Calu3 (cell line): Measurements from ENCODE around the gene TOP2B. TPM values are rescaled to one million over a fixed set of nuclear protein-coding genes. Genes with fewer than 3 reads are reported as not detected.

Source experiments
- BruUV-seq: library from RNA; stranded (reverse); fragments of 400-500 nt; replicated peaks from 2 replicates; lab custom pipeline; 2021; lab: Mats Ljungman, UMichigan
- CTCF ChIA-PET: fragments of 300-600 bp; sonication (Branson Sonifier 250); formaldehyde crosslinking; loops from one replicate; lab custom pipeline; 2022; ENCODE audit warnings: antibody characterized with exemption; lab: Charles Lee
- DNase-seq: peaks from one replicate; pipeline ENCODE4 v3.0.0; 2022
- H3K27ac Mint-ChIP-seq: one replicate; pipeline ENCODE4 v1.8.0; 2022; ENCODE audit warnings: mixed read lengths; ENCODE audit not compliant: unreplicated experiment
- H3K27me3 Mint-ChIP-seq: one replicate; pipeline ENCODE4 v1.8.0; 2022; ENCODE audit warnings: mixed read lengths; ENCODE audit not compliant: unreplicated experiment
- H3K36me3 Mint-ChIP-seq: one replicate; pipeline ENCODE4 v1.8.0; 2022; ENCODE audit warnings: mild to moderate bottlenecking, moderate library complexity, mixed read lengths; ENCODE audit not compliant: insufficient read depth, unreplicated experiment
- H3K4me1 Mint-ChIP-seq: one replicate; pipeline ENCODE4 v1.8.0; 2022; ENCODE audit warnings: mild to moderate bottlenecking, low read depth, mixed read lengths; ENCODE audit not compliant: unreplicated experiment
- H3K4me3 Mint-ChIP-seq: one replicate; pipeline ENCODE4 v1.8.0; 2022; ENCODE audit warnings: mild to moderate bottlenecking, low read depth, moderate library complexity, mixed read lengths; ENCODE audit not compliant: unreplicated experiment
- H3K9me3 Mint-ChIP-seq: one replicate; pipeline ENCODE4 v1.8.0; 2022; ENCODE audit warnings: low read depth, mixed read lengths; ENCODE audit not compliant: unreplicated experiment
- intact Hi-C: fragments of 100-400 bp; cut with micrococcal nuclease; formaldehyde crosslinking; loops from one replicate; pipeline ENCODE4 v1.10.0; 2022; ENCODE audit not compliant: unreplicated experiment
- total RNA-seq: library from RNA; stranded (reverse); gene quantifications from 2 replicates; pipeline ENCODE4 v1.2.3, GENCODE V29; 2022
- TF ChIP-seq, protein P1 (sequence below): fragments of 200-600 bp; IDR thresholded peaks from one replicate; pipeline ENCODE4 v1.8.0; 2022; ENCODE audit warnings: antibody characterized with exemption; ENCODE audit not compliant: unreplicated experiment

TOP2B gene
- total RNA-seq, 1 experiment from 2014 or later = 117 TPM

DNA sequence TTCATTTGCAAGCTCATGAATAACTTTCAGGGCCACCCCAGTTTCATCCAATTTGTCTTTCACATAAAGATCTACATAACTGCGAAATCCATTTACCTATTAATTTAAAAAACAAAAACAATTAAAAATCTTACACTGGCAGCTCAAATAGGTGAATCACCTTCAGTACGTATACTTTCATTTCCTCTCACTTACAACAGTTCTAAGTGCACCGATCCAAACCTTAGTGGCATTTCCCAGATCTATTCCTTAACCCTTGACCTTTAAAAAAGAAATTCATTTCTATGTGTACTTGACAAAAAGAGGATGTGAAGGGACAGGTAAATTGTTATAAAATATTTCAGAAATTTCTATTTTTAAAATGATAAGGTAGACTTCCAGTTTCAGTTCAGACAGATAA, 30.8 kb downstream of the TOP2B start:
- intact Hi-C loops = no loop called here
- Mint-ChIP-seq H3K9me3 (no peaks in the 10 kb centered on the region), H3K4me1 (no peaks in the 10 kb centered on the region), H3K36me3 (peaks cover 20% of the 10 kb centered on the region), H3K4me3 (no peak overlapping the region), H3K27ac (no peak overlapping the region), H3K27me3 (no peaks in the 10 kb centered on the region)
- no TSS peak for BruUV-seq
- CTCF ChIA-PET = no interaction called here
- no peak for DNase-seq
- TF ChIP-seq, protein P1, sequence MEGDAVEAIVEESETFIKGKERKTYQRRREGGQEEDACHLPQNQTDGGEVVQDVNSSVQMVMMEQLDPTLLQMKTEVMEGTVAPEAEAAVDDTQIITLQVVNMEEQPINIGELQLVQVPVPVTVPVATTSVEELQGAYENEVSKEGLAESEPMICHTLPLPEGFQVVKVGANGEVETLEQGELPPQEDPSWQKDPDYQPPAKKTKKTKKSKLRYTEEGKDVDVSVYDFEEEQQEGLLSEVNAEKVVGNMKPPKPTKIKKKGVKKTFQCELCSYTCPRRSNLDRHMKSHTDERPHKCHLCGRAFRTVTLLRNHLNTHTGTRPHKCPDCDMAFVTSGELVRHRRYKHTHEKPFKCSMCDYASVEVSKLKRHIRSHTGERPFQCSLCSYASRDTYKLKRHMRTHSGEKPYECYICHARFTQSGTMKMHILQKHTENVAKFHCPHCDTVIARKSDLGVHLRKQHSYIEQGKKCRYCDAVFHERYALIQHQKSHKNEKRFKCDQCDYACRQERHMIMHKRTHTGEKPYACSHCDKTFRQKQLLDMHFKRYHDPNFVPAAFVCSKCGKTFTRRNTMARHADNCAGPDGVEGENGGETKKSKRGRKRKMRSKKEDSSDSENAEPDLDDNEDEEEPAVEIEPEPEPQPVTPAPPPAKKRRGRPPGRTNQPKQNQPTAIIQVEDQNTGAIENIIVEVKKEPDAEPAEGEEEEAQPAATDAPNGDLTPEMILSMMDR = no peak

DNA sequence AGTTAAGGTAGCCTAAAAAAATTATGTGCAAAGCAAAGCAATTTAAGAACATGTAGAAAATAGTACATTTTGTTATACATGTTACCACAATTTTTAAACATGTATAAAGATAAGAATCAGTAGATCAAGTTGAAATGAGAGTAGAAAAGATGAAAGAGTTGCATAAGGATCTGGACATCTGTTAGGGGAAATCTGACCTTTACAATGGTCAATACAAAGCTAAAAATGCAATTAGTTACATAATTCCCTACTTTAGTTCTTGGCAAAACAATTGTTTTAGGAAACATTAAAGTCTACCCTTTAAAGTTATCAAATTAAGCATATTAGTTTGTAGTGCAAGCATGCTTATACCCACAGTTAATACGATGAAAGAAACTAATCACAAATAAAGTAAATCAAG, 32.7 kb downstream of the TOP2B start:
- H3K27me3 Mint-ChIP-seq = no peaks in the 10 kb centered on the region
- no peaks in the 10 kb centered on the region for H3K4me1 Mint-ChIP-seq
- CTCF ChIA-PET = no interaction called here
- no peak for DNase-seq
- no TSS peak for BruUV-seq
- no peaks in the 10 kb centered on the region for H3K9me3 Mint-ChIP-seq
- intact Hi-C loops = no loop called here
- no peak overlapping the region for H3K4me3 Mint-ChIP-seq
- H3K27ac Mint-ChIP-seq = no peak overlapping the region
- TF ChIP-seq, protein P1 = no peak
- peaks cover 20% of the 10 kb centered on the region for H3K36me3 Mint-ChIP-seq

DNA sequence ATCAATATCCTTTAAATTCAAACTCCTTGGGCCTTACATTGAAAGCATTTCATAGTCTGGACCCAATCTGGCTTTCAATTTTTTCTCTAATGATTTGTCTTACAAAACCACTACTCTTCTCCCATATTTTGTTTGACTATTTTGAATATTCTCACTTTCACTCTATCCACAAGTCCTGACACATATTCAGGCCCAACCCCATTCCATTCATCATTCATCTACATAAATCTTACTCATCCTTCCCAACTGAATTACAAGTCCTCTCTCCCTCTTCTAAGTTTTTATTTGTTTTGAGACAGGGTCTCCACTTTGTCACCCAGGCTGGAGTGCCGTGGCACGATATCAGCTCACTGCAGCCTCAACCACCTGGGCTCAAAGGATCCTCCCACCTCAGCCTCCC, 43.6 kb downstream of the TOP2B start:
- H3K27me3 Mint-ChIP-seq = no peaks in the 10 kb centered on the region
- TF ChIP-seq, protein P1 = no peak
- H3K36me3 Mint-ChIP-seq = peaks cover 11% of the 10 kb centered on the region
- H3K4me3 Mint-ChIP-seq = no peak overlapping the region
- CTCF ChIA-PET = no interaction called here
- BruUV-seq = no TSS peak
- H3K9me3 Mint-ChIP-seq = no peaks in the 10 kb centered on the region
- no peaks in the 10 kb centered on the region for H3K4me1 Mint-ChIP-seq
- DNase-seq = no peak
- intact Hi-C loops = no loop called here
- no peak overlapping the region for H3K27ac Mint-ChIP-seq

DNA sequence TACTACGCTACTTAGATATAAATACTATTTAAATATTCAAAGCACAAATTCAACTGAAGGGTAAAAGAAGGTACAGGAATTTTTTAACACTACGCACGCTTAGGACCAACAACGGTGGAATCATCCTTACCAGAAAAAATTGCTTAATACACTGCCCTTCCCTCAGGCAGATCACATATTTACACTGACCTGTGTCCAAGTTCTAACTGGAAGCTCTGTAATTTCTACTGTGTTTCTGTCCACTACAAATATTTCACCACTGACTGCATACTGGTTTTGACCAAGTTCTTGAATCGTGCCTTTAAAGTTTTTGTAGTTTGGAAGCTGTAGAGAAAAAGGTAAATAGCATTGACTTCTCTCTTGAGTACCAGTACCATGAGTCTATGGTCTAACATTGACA, 44.2 kb downstream of the TOP2B start:
- H3K9me3 Mint-ChIP-seq = no peaks in the 10 kb centered on the region
- H3K36me3 Mint-ChIP-seq = peaks cover 11% of the 10 kb centered on the region
- no peak overlapping the region for H3K4me3 Mint-ChIP-seq
- H3K27ac Mint-ChIP-seq = no peak overlapping the region
- no TSS peak for BruUV-seq
- TF ChIP-seq, protein P1 = no peak
- no peak for DNase-seq
- H3K4me1 Mint-ChIP-seq = no peaks in the 10 kb centered on the region
- intact Hi-C loops = no loop called here
- CTCF ChIA-PET = no interaction called here
- no peaks in the 10 kb centered on the region for H3K27me3 Mint-ChIP-seq
